K562 (cell line): ENCODE results near the gene EGFL7. TPM values are rescaled to one million over a fixed set of nuclear protein-coding genes. Genes with fewer than 3 reads are reported as not detected.

Experiments
- ARID1B ChIP-seq: fragments of 450-650 bp; IDR thresholded peaks from 2 replicates; pipeline ENCODE4 v1.6.1; 2016; ENCODE audit warnings: antibody characterized with exemption, mild to moderate bottlenecking, inconsistent platforms
- ARID3B ChIP-seq: fragments of 250-450 bp; sonication (Bioruptor Pico); IDR thresholded peaks from 2 replicates; pipeline ENCODE4 v1.4.0; 2020; ENCODE audit warnings: borderline replicate concordance
- CC2D1A ChIP-seq: fragments of 450-650 bp; IDR thresholded peaks from 2 replicates; pipeline ENCODE4 v1.6.1; 2017; ENCODE audit warnings: mild to moderate bottlenecking
- CTBP1 ChIP-seq: fragments of 450-650 bp; IDR thresholded peaks from 2 replicates; pipeline ENCODE4 v1.6.1; 2016; ENCODE audit warnings: borderline replicate concordance
- EP300 ChIP-seq: IDR thresholded peaks from 2 replicates; pipeline ENCODE4 v1.6.1; 2012; ENCODE audit warnings: low read length, improper control_type of control experiment
- ID3 ChIP-seq, 2 experiments: fragments of 250-450 bp in 1 of 2; fragments of 450-650 bp in 1 of 2; sonication (Bioruptor Pico) in 1 of 2; IDR thresholded peaks; 2 replicates each; pipeline versions ENCODE4 v1.6.1 to v1.8.0; 2016 to 2021; ENCODE audit warnings: mild to moderate bottlenecking in 2 of 2, moderate library complexity in 2 of 2, missing compliant biosample characterization in 1 of 2, missing genetic modification characterization in 1 of 2
- KLF13 ChIP-seq: fragments of 450-650 bp; IDR thresholded peaks from 2 replicates; pipeline ENCODE4 v1.6.1; 2016; ENCODE audit warnings: missing genetic modification characterization, low read depth, mild to moderate bottlenecking, missing compliant biosample characterization, moderate library complexity, borderline replicate concordance
- NR4A1 ChIP-seq, 2 experiments: fragments of 250-450 bp in 1 of 2; fragments of 450-650 bp in 1 of 2; sonication (Bioruptor Pico) in 1 of 2; IDR thresholded peaks; 2 replicates each; pipeline versions ENCODE4 v1.4.0 to v1.6.1; 2016 to 2020; ENCODE audit warnings: mild to moderate bottlenecking in 2 of 2, missing compliant biosample characterization in 1 of 2, missing genetic modification characterization in 1 of 2, moderate library complexity in 1 of 2
- RFX5 ChIP-seq: IDR thresholded peaks from 2 replicates; pipeline ENCODE4 v1.6.1; 2011; ENCODE audit warnings: low read depth, mild to moderate bottlenecking, improper control_type of control experiment, low read length
- RHOXF2B ChIP-seq: fragments of 250-450 bp; sonication (Bioruptor Pico); conservative IDR thresholded peaks from 2 replicates; pipeline ENCODE4 v1.5.1; 2021
- SMARCA4 ChIP-seq: fragments of 450-650 bp; IDR thresholded peaks from 2 replicates; pipeline ENCODE4 v1.6.1; 2016
- SMC3 ChIP-seq: conservative IDR thresholded peaks from 2 replicates; pipeline ENCODE4 v1.6.1; 2011; ENCODE audit warnings: low read depth, low read length, improper control_type of control experiment; ENCODE audit not compliant: insufficient read depth
- SP1 ChIP-seq: sonication (generic); formaldehyde crosslinking; IDR thresholded peaks from 2 replicates; pipeline ENCODE4 v1.8.1; 2022; ENCODE audit warnings: mild to moderate bottlenecking, missing genetic modification reagents
- STAG1 ChIP-seq: sonication (generic); formaldehyde crosslinking; IDR thresholded peaks from 2 replicates; pipeline ENCODE4 v1.5.0; 2020; ENCODE audit warnings: missing genetic modification reagents, borderline replicate concordance
- U2AF1 ChIP-seq: fragments of 200-400 bp; formaldehyde crosslinking; optimal IDR thresholded peaks from 2 replicates; pipeline ENCODE3; 2017; ENCODE audit warnings: mild to moderate bottlenecking, low read depth, low read length, moderate library complexity
- ZNF263 ChIP-seq: sonication (generic); formaldehyde crosslinking; IDR thresholded peaks from 2 replicates; pipeline ENCODE4 v1.8.0; 2022; ENCODE audit warnings: mild to moderate bottlenecking, missing genetic modification reagents, borderline replicate concordance
- polyA plus RNA-seq, 8 experiments: library from polyadenylated mRNA; depleted of rRNA in 4 of 8; stranded (reverse) in 5 of 8; unstranded in 3 of 8; fragments of >200 nt; fragmentation: Nextera tagmentation in 2 of 8; fragmentation: Illumina TruSeq in 1 of 8; extraction: Ambion mirVana in 2 of 8; extraction: Trizol in 1 of 8; gene quantifications; 2 replicates each; pipeline versions ENCODE4 v1.2.1 to v1.2.3, GENCODE V29; 2011 to 2014; ENCODE audit warnings: inconsistent platforms in 1 of 8, missing spikeins in 1 of 8
- total RNA-seq, 7 experiments: library from RNA; depleted of rRNA in 6 of 7; stranded (reverse); fragments of >200 nt in 6 of 7; fragmentation: Illumina TruSeq in 2 of 7; extraction: Trizol in 2 of 7; gene quantifications; 2 replicates each; pipeline versions ENCODE4 v1.2.1 to v1.2.3, GENCODE V29; 2011 to 2021; ENCODE audit warnings: low replicate concordance in 1 of 7
- TF ChIP-seq, protein P1 (sequence below): sonication (generic); formaldehyde crosslinking; IDR thresholded peaks from 2 replicates; pipeline ENCODE4 v1.8.0; 2022; ENCODE audit warnings: missing genetic modification reagents, mild to moderate bottlenecking, moderate library complexity, borderline replicate concordance
- TF ChIP-seq, protein P2 (sequence below): fragments of 450-650 bp; formaldehyde crosslinking; IDR thresholded peaks from 2 replicates; pipeline ENCODE4 v1.4.0; 2020; ENCODE audit warnings: mild to moderate bottlenecking, moderate library complexity
- TF ChIP-seq, protein P3 (sequence below), 2 experiments: fragments of 450-650 bp in 1 of 2; sonication (generic) in 1 of 2; formaldehyde crosslinking in 1 of 2; IDR thresholded peaks in 1 of 2; conservative IDR thresholded peaks in 1 of 2; 2 replicates each; pipeline versions ENCODE4 v1.6.1 to v1.8.1; 2016 to 2023; ENCODE audit warnings: mild to moderate bottlenecking in 2 of 2, moderate library complexity in 2 of 2, inconsistent platforms in 1 of 2, missing genetic modification reagents in 1 of 2

EGFL7 gene
- total and polyA plus RNA-seq, 9 of the 15 experiments (the other 6 are each of a cell fraction or from before 2014, with no cell fraction given) = 1.5 to 286 (median 55.5) TPM

GRCh38 chr9:136625101-136626065 is 37.3 kb upstream of the EGFL7 start (continued):
- TF ChIP-seq SMC3 (peak; percentile 62), SP1 (CRISPR knock-in tag) (no peak), U2AF1 (no peak), RHOXF2B (CRISPR knock-in tag) (no peak), ID3 (CRISPR knock-in tag; IDR thresholded peaks at IDR 0.05) (no peak), ID3 (tag; IDR thresholded peaks at IDR 0.05) (no peak), ZNF263 (CRISPR knock-in tag) (0 out of 2 replicates have a peak, but pooled peaks have one; percentile 17), ARID3B (no peak), CC2D1A (0 out of 2 replicates have a peak, but pooled peaks have one; percentile 39), STAG1 (peak; percentile 84), CTBP1 (no peak), ARID1B (no peak), EP300 (no peak), NR4A1 (CRISPR knock-in tag; IDR thresholded peaks at IDR 0.05) (no peak), NR4A1 (tag; IDR thresholded peaks at IDR 0.05) (no peak), RFX5 (no peak), SMARCA4 (no peak), KLF13 (tag) (no peak)
- TF ChIP-seq, protein P1, sequence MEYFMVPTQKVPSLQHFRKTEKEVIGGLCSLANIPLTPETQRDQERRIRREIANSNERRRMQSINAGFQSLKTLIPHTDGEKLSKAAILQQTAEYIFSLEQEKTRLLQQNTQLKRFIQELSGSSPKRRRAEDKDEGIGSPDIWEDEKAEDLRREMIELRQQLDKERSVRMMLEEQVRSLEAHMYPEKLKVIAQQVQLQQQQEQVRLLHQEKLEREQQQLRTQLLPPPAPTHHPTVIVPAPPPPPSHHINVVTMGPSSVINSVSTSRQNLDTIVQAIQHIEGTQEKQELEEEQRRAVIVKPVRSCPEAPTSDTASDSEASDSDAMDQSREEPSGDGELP = peak; percentile 34; the same call in 1 of the 2 replicates
- TF ChIP-seq, protein P2, sequence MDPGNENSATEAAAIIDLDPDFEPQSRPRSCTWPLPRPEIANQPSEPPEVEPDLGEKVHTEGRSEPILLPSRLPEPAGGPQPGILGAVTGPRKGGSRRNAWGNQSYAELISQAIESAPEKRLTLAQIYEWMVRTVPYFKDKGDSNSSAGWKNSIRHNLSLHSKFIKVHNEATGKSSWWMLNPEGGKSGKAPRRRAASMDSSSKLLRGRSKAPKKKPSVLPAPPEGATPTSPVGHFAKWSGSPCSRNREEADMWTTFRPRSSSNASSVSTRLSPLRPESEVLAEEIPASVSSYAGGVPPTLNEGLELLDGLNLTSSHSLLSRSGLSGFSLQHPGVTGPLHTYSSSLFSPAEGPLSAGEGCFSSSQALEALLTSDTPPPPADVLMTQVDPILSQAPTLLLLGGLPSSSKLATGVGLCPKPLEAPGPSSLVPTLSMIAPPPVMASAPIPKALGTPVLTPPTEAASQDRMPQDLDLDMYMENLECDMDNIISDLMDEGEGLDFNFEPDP (CRISPR knock-in tag) = no peak
- TF ChIP-seq, protein P3, sequence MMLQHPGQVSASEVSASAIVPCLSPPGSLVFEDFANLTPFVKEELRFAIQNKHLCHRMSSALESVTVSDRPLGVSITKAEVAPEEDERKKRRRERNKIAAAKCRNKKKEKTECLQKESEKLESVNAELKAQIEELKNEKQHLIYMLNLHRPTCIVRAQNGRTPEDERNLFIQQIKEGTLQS (IDR thresholded peaks at IDR 0.05) = no peak
- TF ChIP-seq, protein P3 (CRISPR knock-in tag; conservative IDR thresholded peaks at IDR 0.05) = no peak
